T-helper 2 cell (primary cell): ENCODE data around the gene MAP4.
"Not testable (repeated sequence)": the region's sequence is repeated elsewhere in the genome, so short reads cannot be mapped to it uniquely, and the experiment has no call there.

ENCODE experiments used
- DNase-seq, 5 experiments: peaks; one replicate each; pipeline versions ENCODE4 v3.0.0 to v3.0.0-alpha.2; 2012 to 2022
- total RNA-seq, 2 donors: gene quantifications; one replicate each; lab custom pipeline; 2026; lab: John Stamatoyannopoulos, UW

MAP4 gene
- 80.4 to 86.1 reads per million in 2 donors for total RNA-seq

GRCh38 chr3:48016301-48016973, at the start of gene MAP4:
Gene MAP4 (minus strand): TSS chr3:48016416. CDS start chr3:47998860, 17,556 bp downstream.
- DNase-seq: no peak

DNA sequence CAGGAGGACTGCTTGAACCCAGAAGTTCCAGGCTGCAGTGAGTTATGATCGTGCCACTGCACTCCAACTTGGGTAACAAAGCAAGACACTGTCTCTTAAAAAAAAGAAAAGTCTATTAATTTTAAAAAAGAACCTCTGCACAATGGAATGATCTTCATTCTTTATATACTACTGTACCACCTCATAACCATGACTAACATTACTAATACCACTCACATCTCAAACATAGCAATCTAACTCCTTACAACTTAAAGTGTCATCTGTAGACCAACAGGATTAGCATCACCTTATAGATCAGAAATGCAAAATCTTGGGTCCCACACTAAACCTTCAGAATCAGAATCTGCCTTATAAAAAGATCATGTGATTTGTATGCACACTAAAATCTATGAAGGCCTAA, 48.8 kb upstream of the MAP4 start:
- DNase-seq: no peak

DNA sequence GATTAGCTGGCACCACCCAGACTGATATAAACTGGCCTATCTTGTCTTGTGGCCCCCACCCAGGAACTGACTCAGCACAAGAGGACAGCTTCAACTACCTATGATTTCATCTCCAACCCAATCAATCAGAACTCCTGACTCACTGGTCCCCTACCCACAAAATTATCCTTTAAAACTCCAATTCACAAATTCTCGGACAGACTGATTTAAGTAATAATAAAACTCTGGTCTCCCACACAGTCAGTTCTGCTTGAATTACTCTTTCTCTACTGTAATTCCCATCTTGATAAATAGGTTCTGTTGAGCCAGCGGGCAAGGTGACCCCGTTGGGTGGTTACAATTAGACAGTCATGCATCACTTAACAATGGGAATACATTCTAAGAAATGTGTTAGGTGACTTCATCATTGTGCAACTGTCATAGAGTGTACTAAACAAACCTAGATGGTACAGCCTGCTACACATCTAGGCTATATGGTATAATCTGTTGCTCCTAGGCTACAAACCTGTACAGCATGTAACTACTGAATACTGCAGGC, 48.1 kb upstream of the MAP4 start:
- DNase-seq: peak in 1 of 5 experiments; percentile 16

- not testable (repeated sequence) for DNase-seq
Measured at GRCh38 chr3:48061586-48061985, 45.4 kb upstream of the MAP4 start.

- DNase-seq: no peak
Measured at GRCh38 chr3:48058091-48058490, 41.9 kb upstream of the MAP4 start.

DNA sequence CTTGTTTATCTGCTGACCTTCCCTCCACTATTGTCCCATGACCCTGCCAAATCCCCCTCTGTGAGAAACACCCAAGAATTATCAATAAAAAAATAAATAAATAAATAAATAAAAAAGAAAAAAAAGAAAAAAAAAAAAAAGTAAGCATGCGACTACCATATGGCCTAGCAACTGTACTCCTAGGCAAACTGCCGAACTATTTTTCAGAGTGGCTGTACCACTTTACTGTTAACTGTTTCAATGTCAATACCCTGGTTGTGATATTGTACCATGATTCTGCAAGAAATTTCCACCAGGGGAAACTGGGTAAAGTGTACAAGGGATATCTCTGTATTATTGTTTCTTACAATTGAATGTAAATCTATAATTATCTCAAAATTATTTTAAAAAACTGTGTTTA, 41.3 kb upstream of the MAP4 start:
- DNase-seq: no peak

GRCh38 chr3:48047841-48048464, 31.7 kb upstream of the MAP4 start:
- DNase-seq: peak in 1 of 5 experiments; percentile 14

DNA sequence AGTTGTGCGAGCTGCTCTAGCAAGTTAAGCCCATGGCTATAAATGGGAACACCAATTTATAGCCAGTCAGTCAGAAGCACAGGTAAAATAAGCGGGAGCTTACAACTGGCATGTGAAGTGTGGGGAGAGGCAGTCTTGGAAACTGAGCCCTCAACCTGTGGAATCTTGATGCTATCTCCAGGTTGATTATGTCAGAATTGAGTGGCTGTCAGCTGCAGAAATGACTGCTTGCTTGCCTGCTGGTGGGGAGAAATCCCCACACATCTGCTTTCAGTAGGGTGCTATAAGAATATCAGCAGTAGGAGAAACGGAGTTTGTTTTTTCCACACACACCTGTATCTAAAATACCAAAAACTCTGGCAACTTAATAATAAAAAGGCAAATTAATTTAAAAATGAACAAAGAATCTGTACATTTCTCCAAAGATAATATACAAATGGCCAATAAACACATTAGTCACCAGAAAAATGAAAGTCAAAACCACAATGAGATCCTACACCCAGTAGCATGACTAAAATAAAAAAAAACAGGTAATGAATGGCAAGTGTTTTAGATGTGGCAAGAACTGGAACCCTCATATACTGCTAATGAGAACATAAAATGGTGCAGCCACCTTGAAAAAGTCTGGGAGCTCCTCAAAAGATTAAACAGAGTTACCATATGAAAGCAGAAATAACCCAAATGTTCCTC, 26.0 kb upstream of the MAP4 start:
- DNase-seq: peak in 1 of 5 experiments; percentile 44

DNA sequence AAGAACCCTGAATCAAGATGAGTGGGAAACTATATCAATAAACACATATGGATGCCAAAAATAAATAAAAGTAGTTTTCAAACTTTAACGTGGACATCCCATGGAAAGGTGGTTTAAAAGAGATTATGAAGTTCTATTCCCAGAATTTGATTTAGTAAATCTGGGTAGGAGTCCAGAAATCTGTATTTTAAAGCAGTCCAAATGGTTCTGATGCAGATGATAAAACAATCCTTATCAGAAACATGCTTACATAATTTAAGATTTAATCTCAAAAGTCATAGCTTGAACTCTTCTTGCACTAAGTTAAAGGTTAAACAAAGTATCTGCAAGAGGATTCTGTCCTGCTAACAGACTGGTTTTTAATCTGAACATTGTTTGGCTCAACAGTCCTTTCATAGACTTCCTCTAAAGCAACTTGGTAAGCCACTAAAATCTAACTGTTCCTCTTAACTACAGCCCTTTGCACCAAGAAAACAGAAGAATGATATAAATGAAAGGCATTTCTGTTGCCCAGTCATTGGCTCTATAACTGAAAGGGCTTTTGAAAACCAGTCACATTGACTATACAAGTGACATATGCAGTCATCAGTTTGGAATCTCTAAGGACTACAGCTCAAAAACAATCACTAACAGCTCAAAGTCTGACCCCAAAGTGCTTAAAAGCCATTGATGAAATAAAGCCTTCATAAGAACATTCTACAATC, 23.4 kb upstream of the MAP4 start:
- peak in 1 of 5 experiments; percentile 9 for DNase-seq

DNA sequence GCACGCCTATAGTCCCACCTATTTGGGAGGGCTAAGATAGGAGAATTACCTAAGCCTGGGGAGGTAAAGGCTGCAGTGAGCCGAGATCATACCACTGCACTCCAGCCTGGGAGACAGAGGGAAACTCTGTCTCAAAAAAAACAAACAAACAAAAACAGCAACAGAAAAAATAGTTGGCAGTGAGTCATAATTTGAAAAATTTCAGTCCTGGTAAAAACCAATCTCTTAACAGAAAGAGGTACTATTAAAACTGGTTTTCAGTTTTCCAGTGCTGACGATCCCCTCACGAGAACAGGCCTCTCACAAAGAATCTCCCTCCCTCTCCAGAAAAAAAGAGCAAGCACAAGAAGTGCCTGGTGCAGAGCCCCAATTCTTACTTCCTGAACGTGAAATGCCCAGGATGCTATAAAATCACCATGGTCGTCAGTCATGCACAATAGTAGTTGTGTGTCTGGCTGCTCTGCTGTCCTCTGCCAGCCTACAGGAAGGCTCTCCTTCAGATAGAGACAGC, 22.8 kb upstream of the MAP4 start:
- DNase-seq: no peak

DNA sequence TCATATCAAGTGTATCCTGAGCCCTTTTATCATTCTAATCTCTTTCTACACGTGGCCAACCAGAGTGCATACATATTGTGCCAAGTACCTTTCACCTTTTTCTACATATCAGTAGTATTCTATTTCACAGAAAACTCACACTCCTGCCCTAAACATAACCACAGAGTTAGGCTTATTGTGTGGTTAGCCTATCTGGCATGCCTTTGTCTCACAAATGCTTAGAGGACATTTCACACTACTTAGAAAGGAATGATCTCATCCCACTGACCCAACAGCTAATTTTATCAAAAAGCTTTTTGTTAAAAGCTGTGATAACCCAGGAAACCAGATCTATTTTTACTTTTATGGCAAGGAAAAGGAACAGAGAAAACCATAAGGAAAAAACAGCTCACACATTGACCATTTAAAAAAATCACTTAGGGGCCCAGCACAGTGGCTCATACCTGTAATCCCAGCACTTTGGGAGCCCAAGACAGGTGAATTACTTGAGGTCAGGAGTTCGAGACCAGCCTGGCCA, 17.8 kb upstream of the MAP4 start:
- DNase-seq: peak in 1 of 5 experiments; percentile 41

- no peak for DNase-seq
Measured at GRCh38 chr3:48030188-48030587, 14.0 kb upstream of the MAP4 start.

DNA sequence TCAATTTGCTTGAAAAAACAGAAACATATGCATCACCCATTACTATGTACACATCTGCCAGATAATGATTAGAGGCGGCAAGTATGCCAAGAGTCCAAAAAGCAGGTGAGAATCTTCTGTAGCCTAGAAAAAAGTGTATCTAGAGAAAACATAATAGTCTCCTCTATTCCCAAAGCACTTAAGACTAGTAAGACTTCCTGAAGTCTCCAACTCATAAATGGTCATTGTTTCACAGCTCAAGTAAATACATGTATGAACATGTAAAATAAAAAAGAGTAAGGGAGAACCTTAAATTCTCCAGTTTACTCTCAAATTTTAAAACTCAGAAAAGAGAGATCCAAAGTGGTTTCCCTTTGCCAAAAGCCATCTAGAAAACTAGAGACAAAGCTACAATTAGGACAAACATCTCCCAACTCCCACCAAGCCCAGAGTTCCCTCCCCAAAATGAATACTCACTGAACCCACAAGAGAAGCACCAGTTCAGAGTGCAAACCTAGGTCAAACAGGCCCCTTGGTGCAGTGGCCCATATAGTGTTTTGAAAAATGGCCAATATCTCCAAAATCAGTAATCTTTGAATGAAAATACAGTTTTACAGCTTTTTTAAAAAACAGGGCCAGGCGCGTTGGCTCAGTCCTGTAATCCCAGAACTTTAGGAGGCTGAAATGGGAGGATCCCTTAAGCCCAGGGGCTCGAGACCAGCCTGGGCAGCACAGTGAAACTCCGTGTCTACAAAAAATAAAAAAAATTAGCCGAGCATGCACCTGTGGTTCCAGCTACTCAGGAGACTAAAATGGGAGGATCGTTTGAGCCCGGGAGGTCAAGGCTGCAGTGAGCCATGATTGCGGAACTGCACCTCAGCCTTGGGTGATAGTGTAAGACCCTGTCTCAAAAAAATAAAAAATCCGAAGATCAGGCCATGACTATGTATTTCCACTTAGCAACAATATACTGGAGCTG, 11.0 kb upstream of the MAP4 start:
- DNase-seq: no peak

- no peak for DNase-seq
Measured at GRCh38 chr3:48026098-48026497, 9.9 kb upstream of the MAP4 start.

- no peak for DNase-seq
Measured at GRCh38 chr3:48024401-48024800, 8.2 kb upstream of the MAP4 start.

- DNase-seq: no peak
Measured at GRCh38 chr3:48023377-48023776, 7.2 kb upstream of the MAP4 start.

DNA sequence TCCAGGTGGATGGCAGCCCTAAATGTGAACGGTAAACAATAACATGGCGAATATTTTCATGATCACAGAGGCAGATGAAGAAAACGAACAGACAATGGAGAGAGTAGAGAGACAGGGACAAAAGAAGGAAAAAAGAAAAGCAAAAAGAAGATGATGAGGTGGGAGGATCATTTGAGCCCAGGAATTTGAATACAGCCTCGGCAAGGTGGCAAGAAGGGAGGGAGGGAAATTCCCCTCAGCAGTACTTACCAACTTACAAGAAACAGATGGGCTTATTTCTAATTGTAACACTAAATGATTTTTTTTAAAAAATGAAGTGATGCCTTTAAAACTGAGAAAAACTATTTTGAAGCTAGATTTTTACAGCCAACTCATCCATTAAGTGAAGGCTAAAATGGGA, 6.0 kb upstream of the MAP4 start:
- DNase-seq: no peak

DNA sequence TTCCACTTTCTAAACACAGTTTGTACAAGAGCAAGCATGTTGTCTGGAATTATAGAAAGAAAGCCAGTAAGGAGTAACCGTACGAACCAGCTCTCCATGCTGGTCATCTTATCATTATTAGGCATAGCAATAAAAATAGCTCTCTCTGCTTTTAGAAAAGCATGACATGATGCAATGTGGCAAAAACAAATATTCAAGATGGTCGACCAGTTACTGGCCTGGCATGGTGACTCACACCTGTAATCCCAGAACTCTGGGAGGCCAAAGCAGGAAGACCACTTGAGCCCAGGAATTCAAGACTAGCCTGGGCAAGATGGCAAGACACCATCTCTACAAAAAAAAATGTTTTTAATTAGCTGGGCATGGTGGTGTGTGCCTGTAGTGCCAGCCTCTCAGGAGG, 2.6 kb upstream of the MAP4 start:
- no peak for DNase-seq

- no peak for DNase-seq
Measured at GRCh38 chr3:48015431-48016180, 610 bp downstream of the MAP4 start.

- no peak for DNase-seq
Measured at GRCh38 chr3:48014358-48014757, 1.9 kb downstream of the MAP4 start.
